CD14-positive monocyte (primary cell): Measurements from ENCODE around the gene SUFU. TPM values are rescaled to one million over a fixed set of nuclear protein-coding genes. Genes with fewer than 3 reads are reported as not detected.

Experiments
- DNase-seq, 3 donors: peaks; one replicate each; pipeline ENCODE4 v3.0.0-alpha.2; 2011 to 2022
- H2AFZ ChIP-seq: 2 replicates; pipeline ENCODE4 v1.6.0; 2012; ENCODE audit warnings: mild to moderate bottlenecking, low read depth, low read length, inconsistent platforms; ENCODE audit not compliant: insufficient read depth, poor library complexity, severe bottlenecking
- H3K27ac ChIP-seq, 2 donors: 1 replicate in 1 of 2; 2 replicates in 1 of 2; pipeline ENCODE4 v1.5.1; 2012 to 2013; ENCODE audit warnings: low read length in 2 of 2, control low read depth in 1 of 2, inconsistent platforms in 1 of 2, low read depth in 1 of 2, mild to moderate bottlenecking in 1 of 2
- H3K27me3 ChIP-seq, 2 donors: one replicate each; pipeline versions ENCODE4 v1.6.0 to v1.6.1; 2011 to 2013; ENCODE audit warnings: low read length in 2 of 2; ENCODE audit not compliant: control insufficient read depth in 2 of 2, insufficient read depth in 2 of 2
- H3K36me3 ChIP-seq, 2 donors: replicated peaks in 1 of 2; 1 replicate in 1 of 2; 2 replicates in 1 of 2; pipeline versions ENCODE4 v1.5.1 to v1.6.1; 2012 to 2013; ENCODE audit warnings: low read length in 2 of 2, control low read depth in 1 of 2, inconsistent platforms in 1 of 2, mild to moderate bottlenecking in 1 of 2; ENCODE audit not compliant: insufficient read depth in 2 of 2, control insufficient read depth in 1 of 2
- H3K4me1 ChIP-seq, 2 donors: 1 replicate in 1 of 2; 2 replicates in 1 of 2; pipeline versions ENCODE4 v1.5.1 to v1.6.1; 2012 to 2013; ENCODE audit warnings: low read length in 2 of 2, control low read depth in 1 of 2, inconsistent platforms in 1 of 2, mild to moderate bottlenecking in 1 of 2, moderate library complexity in 1 of 2; ENCODE audit not compliant: insufficient read depth in 2 of 2, control insufficient read depth in 1 of 2
- H3K4me2 ChIP-seq: replicated peaks from 2 replicates; pipeline ENCODE3; 2012; ENCODE audit warnings: low read length, moderate library complexity, mild to moderate bottlenecking; ENCODE audit not compliant: poor library complexity, severe bottlenecking; ENCODE audit errors: extremely low read depth
- H3K4me3 ChIP-seq, 3 experiments: fragments of 200-600 bp in 1 of 3; sonication (generic) in 1 of 3; replicated peaks in 1 of 3; 1 replicate in 2 of 3; 2 replicates in 1 of 3; pipeline ENCODE4 v1.5.1; 2011 to 2013; ENCODE audit warnings: low read length in 3 of 3, mild to moderate bottlenecking in 3 of 3, control low read depth in 2 of 3, low read depth in 2 of 3, inconsistent platforms in 1 of 3, moderate library complexity in 1 of 3
- H3K79me2 ChIP-seq: 2 replicates; pipeline ENCODE4 v1.6.0; 2012; ENCODE audit warnings: mild to moderate bottlenecking, control low read depth, inconsistent platforms, low read length, moderate library complexity; ENCODE audit not compliant: insufficient read depth
- H3K9ac ChIP-seq: 2 replicates; pipeline ENCODE4 v1.6.0; 2017; ENCODE audit warnings: low read length, mild to moderate bottlenecking; ENCODE audit not compliant: insufficient read depth, poor library complexity, severe bottlenecking
- H3K9me3 ChIP-seq, 2 donors: replicated peaks in 1 of 2; 1 replicate in 1 of 2; 2 replicates in 1 of 2; pipeline versions ENCODE4 v1.5.1 to v1.6.1; 2012 to 2013; ENCODE audit warnings: low read length in 2 of 2, control low read depth in 1 of 2; ENCODE audit not compliant: control insufficient read depth in 1 of 2, insufficient read depth in 1 of 2
- H4K20me1 ChIP-seq: 2 replicates; pipeline ENCODE4 v1.6.0; 2012; ENCODE audit warnings: mild to moderate bottlenecking, low read length, control low read depth, moderate library complexity; ENCODE audit not compliant: insufficient read depth
- H3K27ac Mint-ChIP-seq, 7 donors: one replicate each; pipeline ENCODE4 v1.8.0; 2020; ENCODE audit warnings: mild to moderate bottlenecking in 7 of 7, mixed read lengths in 7 of 7, moderate library complexity in 6 of 7, inconsistent platforms in 2 of 7
- H3K27me3 Mint-ChIP-seq, 3 donors: one replicate each; pipeline ENCODE4 v1.8.0; 2021 to 2022; ENCODE audit warnings: low read depth in 3 of 3, mild to moderate bottlenecking in 3 of 3, mixed read lengths in 3 of 3, moderate library complexity in 3 of 3, inconsistent platforms in 1 of 3
- H3K36me3 Mint-ChIP-seq, 2 donors: one replicate each; pipeline ENCODE4 v1.8.0; 2020; ENCODE audit warnings: mixed read lengths in 2 of 2, inconsistent platforms in 1 of 2, mild to moderate bottlenecking in 1 of 2
- H3K4me1 Mint-ChIP-seq: one replicate; pipeline ENCODE4 v1.8.0; 2020; ENCODE audit warnings: mild to moderate bottlenecking, mixed read lengths
- H3K4me3 Mint-ChIP-seq, 2 donors: one replicate each; pipeline ENCODE4 v1.8.0; 2020; ENCODE audit warnings: mild to moderate bottlenecking in 2 of 2, mixed read lengths in 2 of 2, moderate library complexity in 1 of 2
- H3K9me3 Mint-ChIP-seq, 7 donors: one replicate each; pipeline ENCODE4 v1.8.0; 2020 to 2022; ENCODE audit warnings: mixed read lengths in 7 of 7, mild to moderate bottlenecking in 6 of 7, moderate library complexity in 6 of 7, inconsistent platforms in 2 of 7
- WGBS: methylation state at CpG from one replicate; pipeline ENCODE4 v1.1.5; 2013; ENCODE audit warnings: missing lambda C conversion rate; ENCODE audit not compliant: insufficient coverage; 5-methylcytosine and 5-hydroxymethylcytosine counted together
- intact Hi-C, 2 donors: fragments of 100-400 bp; cut with micrococcal nuclease; formaldehyde crosslinking; loops; one replicate each; pipeline versions ENCODE4 v1.15.0 to v1.15.1; 2023
- polyA plus RNA-seq, 3 donors: library from polyadenylated mRNA; depleted of rRNA in 1 of 3; unstranded in 2 of 3; stranded (reverse) in 1 of 3; fragments of 300-500 nt in 2 of 3; fragments of >200 nt in 1 of 3; fragmentation: Illumina TruSeq in 2 of 3; gene quantifications; 1 replicate in 2 of 3; 2 replicates in 1 of 3; pipeline ENCODE4 v1.2.3, GENCODE V29; 2012 to 2021
- TF ChIP-seq, protein P1 (sequence below): fragments of 200-600 bp; IDR thresholded peaks from one replicate; pipeline ENCODE4 v1.8.0; 2022; ENCODE audit warnings: antibody characterized with exemption, mild to moderate bottlenecking

The SUFU gene
- polyA plus RNA-seq, 3 donors: 3.2 to 10.0 (median 5.7) TPM

DNA sequence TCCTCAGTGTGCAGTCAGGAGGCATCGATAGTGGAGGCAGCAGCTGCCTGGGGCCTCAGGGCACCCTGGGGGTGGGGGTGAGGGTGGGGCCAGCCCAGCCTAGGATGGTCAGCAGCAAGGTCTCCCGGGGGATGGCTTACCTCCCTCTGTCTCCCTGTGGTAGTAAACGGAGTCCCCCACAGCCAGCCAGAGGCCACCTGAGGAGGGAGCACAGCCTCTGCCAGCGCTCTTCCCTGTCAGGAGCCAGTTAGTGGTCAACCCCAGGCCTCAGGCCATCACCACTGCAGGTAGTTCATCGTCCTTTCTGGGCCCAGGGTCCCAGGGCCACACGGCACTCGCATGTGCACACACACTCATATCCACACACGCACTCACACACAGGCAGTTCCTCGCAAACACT is 23.4 kb upstream of the SUFU start:
- TF ChIP-seq, protein P1, sequence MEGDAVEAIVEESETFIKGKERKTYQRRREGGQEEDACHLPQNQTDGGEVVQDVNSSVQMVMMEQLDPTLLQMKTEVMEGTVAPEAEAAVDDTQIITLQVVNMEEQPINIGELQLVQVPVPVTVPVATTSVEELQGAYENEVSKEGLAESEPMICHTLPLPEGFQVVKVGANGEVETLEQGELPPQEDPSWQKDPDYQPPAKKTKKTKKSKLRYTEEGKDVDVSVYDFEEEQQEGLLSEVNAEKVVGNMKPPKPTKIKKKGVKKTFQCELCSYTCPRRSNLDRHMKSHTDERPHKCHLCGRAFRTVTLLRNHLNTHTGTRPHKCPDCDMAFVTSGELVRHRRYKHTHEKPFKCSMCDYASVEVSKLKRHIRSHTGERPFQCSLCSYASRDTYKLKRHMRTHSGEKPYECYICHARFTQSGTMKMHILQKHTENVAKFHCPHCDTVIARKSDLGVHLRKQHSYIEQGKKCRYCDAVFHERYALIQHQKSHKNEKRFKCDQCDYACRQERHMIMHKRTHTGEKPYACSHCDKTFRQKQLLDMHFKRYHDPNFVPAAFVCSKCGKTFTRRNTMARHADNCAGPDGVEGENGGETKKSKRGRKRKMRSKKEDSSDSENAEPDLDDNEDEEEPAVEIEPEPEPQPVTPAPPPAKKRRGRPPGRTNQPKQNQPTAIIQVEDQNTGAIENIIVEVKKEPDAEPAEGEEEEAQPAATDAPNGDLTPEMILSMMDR: no peak
- Histone ChIP-seq H3K9me3 (no peaks in the 10 kb centered on the region), H3K36me3 (peaks cover 62 to 78% of the 10 kb centered on the region in 2 donors)

GRCh38 chr10:102484021-102484420 is 19.8 kb upstream of the SUFU start:
- no peak overlapping the region for H2AFZ ChIP-seq
- no peaks in the 10 kb centered on the region for H3K27me3 ChIP-seq
- peaks cover 0 to 3% (median 0%) of the 10 kb centered on the region in 7 donors for H3K9me3 Mint-ChIP-seq
- H3K27ac ChIP-seq: no peak overlapping the region
- peaks cover 6% of the 10 kb centered on the region for H3K4me1 Mint-ChIP-seq
- intact Hi-C loops: loop anchor here (5.0 to 10.0 kb wide), 2 partner anchors 92 to 319 kb away; no protein-coding TSS in a partner anchor
- no peaks in the 10 kb centered on the region for H3K9me3 ChIP-seq
- no peaks in the 10 kb centered on the region for H3K27me3 Mint-ChIP-seq
- TF ChIP-seq, protein P1: no peak
- no peak overlapping the region for H3K9ac ChIP-seq
- H3K36me3 Mint-ChIP-seq: peaks cover 93 to 100% of the 10 kb centered on the region in 2 donors
- 100% methylated on average over 4 of the region's 13 CpGs for WGBS
- H3K79me2 ChIP-seq: no peaks in the 10 kb centered on the region
- peaks cover 0 to 6% of the 10 kb centered on the region in 2 donors for H3K4me1 ChIP-seq
- H3K4me3 ChIP-seq: no peak overlapping the region
- no peak overlapping the region for H3K4me3 Mint-ChIP-seq
- H3K27ac Mint-ChIP-seq: peak overlapping the region in 1 of 7 donors; percentile 67
- H3K36me3 ChIP-seq: peaks cover 97 to 99% of the 10 kb centered on the region in 2 donors
- H3K4me2 ChIP-seq: no peak overlapping the region
- peak in 1 of 3 donors; percentile 2 for DNase-seq
- H4K20me1 ChIP-seq: peaks cover 55% of the 10 kb centered on the region

More for the DNA sequence above, 23.4 kb upstream of the SUFU start:
- Mint-ChIP-seq H3K4me1 (peaks cover 9% of the 10 kb centered on the region), H3K9me3 (no peaks in the 10 kb centered on the region), H3K27me3 (no peaks in the 10 kb centered on the region), H3K27ac (peak overlapping the region in 2 of 7 donors; percentile 33 to 57), H3K4me3 (no peak overlapping the region), H3K36me3 (peaks cover 71 to 76% of the 10 kb centered on the region in 2 donors)
- WGBS: 98% methylated on average over 4 of the region's 9 CpGs
- no peak overlapping the region for H2AFZ ChIP-seq
- intact Hi-C loops: loop anchor here (5.0 to 10.0 kb wide), 2 partner anchors 88 to 316 kb away; no protein-coding TSS in a partner anchor
- H3K4me3 ChIP-seq: no peak overlapping the region
- no peak overlapping the region for H3K9ac ChIP-seq
- no peaks in the 10 kb centered on the region for H3K79me2 ChIP-seq
- DNase-seq: peak in 1 of 3 donors; percentile 2
- H3K27ac ChIP-seq: no peak overlapping the region
- H3K4me1 ChIP-seq: peaks cover 0 to 6% of the 10 kb centered on the region in 2 donors
- H3K27me3 ChIP-seq: no peaks in the 10 kb centered on the region
- H4K20me1 ChIP-seq: peaks cover 37% of the 10 kb centered on the region
- H3K4me2 ChIP-seq: no peak overlapping the region
